Fibroblast of skin of abdomen (primary cell): ENCODE data around the gene RANGAP1. TPM values are rescaled to one million over a fixed set of nuclear protein-coding genes. Genes with fewer than 3 reads are reported as not detected.

Source experiments
- DNase-seq: peaks from one replicate; pipeline ENCODE4 v3.0.0-alpha.2; 2013
- polyA plus RNA-seq, 2 experiments: library from polyadenylated mRNA; unstranded; fragments of 120-200 nt; gene quantifications; one replicate each; pipeline ENCODE4 v1.2.1, GENCODE V29; 2013; ENCODE audit not compliant: insufficient read length in 2 of 2

RANGAP1 gene
- 46.0 TPM for polyA plus RNA-seq (2013, experiment 1 of 2; ENCODE audit: insufficient read length)
- polyA plus RNA-seq (2013, experiment 2 of 2; ENCODE audit: insufficient read length) = 47.2 TPM

GRCh38 chr22:41285820-41286638, at the start of gene RANGAP1:
TSS of gene RANGAP1 (minus strand) at chr22:41286187. CDS start at chr22:41281044, 5,143 bp downstream.
- DNase-seq = peak; percentile 98

- DNase-seq = no peak
These were observed 49.1 kb upstream of the RANGAP1 start for GRCh38 chr22:41334951-41335635.

GRCh38 chr22:41334215-41334614, 48.2 kb upstream of the RANGAP1 start:
- no peak for DNase-seq

DNA sequence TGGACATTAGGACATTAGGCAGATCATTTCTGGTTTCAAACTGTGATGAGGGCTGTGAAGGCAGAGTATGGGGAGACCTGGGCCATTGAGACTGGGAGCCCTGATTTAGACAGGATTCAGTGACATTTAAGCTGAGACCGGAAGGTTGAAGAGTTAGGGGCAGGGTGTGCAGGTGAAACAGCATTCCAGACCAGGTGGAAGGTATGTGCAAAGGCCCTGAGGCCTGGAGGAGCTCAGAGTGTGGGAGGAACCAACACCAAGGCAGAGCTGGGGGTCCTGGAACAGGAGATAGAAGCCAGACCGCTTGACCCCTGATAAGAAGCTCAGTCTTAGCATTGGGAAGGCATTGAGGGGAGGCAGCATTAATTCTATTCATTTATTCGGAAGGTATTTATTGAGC, 47.8 kb upstream of the RANGAP1 start:
- DNase-seq = no peak

DNA sequence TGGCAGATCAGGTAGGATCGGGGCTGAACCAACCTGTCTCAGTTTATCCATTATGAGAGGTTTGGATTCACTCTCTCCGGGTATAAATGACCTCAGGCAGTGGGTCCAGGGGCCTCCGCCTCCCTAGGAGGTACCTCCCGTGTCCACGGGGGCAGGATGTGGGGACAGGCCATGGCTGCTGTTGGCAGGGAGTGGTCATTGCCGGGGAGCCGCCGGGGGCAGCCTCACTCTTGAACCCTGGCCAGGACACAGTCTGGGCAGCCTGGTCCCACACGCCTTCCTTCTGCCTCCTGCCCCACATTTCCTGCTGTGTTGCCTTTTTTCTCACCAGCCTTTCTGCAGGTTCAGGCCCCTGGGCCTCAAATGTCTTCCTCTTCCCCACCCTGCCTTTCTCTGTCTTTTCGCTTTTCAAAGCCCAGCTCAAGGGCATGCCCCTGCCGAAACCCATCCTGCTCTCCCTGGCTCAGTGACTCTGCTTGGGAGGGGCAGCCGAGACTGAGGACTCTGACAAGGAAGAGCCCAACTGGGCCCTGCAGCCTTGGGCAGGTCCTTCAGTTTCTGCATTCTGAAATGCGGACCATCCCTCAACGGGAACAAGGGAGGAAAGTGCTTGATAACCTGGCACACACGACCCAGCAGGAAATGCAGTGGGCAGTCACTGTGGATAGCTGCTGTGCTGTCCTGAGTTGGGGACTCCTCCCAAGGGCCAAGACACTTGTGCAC, 46.4 kb upstream of the RANGAP1 start:
- no peak for DNase-seq

DNA sequence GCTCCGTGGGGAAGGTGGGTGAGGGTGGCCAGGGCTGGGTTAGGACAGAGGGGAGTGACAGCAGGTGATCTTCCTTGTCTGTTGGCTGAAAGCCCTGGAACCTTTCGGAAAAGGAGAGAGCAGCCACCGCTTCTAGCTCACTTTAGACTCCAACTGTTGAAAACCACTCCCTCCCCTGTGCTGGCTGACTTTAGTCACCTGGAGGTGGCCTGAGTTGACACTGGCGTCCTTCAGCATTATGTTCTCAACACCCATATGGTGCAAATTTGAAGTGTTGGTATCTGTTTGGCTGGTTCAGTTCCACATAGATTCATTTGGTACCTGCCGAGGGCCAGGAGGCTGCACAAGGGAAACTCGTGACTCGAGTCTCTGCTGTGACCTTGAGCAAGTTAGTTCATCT, 44.2 kb upstream of the RANGAP1 start:
- DNase-seq = no peak

DNA sequence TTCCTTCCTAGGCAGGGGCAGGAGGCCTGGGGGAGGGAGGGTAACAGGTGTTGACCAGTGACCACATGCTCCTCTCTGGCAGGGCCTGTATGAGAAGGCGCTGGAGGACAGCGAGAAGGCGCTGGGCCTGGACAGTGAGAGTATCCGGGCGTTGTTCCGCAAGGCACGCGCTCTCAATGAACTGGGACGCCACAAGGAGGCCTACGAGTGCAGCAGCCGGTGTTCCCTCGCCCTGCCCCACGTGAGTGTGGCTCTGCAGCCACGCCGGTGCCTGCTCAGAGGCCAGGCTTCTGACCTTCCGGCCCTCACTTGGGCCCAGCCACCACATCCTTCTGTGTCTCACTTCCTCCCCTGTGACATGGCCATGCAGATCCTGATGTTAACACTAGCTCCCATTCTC, 41.1 kb upstream of the RANGAP1 start:
- DNase-seq = no peak

- DNase-seq = no peak
These were observed 39.0 kb upstream of the RANGAP1 start for GRCh38 chr22:41324821-41325528.

DNA sequence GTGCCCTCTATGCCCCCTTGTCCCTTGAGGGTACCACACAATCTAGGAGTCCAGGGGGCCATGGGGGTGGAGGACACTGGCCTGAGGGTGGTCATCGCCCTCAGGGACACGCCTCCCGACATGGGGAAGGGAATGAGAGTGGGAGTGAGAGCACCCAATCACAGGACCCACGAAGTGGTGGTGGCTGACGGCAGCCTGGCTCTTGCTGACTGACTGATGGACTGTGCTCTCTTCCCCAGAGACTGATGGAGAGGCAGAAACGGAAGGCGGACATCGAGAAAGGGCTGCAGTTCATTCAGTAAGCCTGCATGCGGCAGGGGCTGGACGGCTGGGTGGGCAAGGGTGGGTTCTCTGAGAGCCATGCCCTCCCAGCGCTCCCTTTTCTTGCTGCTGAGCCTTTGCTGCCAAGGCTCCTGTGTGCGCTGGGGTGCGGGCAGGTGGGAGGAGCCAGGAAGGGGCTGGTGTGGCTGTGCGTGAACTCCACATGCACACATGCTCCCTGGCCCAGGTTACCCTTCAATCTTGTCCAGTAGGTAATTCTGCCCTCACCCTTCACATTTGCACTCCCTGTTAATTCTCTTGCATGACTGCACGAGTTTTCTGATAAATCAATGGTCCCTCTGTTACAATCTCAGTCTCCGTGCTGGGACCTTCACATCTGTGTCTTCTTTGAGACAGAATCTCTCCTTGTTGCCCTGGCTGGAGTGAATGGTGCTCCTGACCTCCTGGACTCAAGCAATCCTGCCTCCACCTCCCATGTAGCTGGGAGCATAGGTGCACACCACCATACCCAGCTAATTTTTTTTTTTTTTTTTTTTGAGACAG, 34.6 kb upstream of the RANGAP1 start:
- DNase-seq = no peak

- DNase-seq = no peak
These were observed 29.6 kb upstream of the RANGAP1 start for GRCh38 chr22:41315586-41315985.

- DNase-seq = no peak
These were observed 28.8 kb upstream of the RANGAP1 start for GRCh38 chr22:41314821-41315220.

GRCh38 chr22:41311487-41311886, 25.5 kb upstream of the RANGAP1 start:
- no peak for DNase-seq

DNA sequence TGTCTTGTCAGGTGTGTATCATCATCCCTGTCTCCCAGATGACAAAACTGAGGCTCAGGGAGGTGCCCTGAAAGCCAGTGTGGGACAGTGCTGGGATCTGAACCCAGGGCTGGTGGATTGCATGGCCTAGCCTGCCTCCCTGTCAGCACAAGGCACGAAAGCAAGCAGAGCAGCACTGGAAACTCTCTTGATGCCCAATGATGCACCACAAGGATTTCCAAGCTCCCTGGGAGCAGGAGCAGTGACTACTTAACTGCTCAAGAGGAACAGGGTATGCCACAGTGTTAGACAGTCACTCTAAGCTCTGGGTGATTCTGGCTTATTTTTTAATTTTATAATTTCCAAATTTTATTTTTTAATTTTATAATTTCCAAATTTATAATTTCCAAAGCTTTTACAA, 24.3 kb upstream of the RANGAP1 start:
- DNase-seq = no peak

DNA sequence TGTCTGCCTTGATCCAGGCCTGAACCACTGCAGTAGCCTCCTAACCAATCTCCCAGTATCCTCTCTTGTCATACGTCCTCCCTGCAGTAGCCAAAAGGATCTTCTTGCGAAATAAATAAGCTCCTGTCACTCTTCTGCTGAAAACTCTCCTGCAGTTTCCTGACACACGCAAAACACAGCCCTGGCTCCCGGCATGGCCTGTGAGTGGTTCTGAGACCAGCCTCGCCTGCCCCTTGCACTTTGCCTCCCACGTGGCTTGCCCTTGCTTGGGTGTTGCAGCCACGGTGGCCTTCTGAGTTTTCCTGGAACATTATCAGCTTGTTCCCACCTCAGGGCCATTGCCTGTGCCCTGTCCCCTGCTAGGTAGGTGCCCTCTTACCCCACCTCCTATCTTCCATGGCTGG, 22.6 kb upstream of the RANGAP1 start:
- no peak for DNase-seq

- peak; percentile 56 for DNase-seq
These were observed 22.1 kb upstream of the RANGAP1 start for GRCh38 chr22:41308054-41308453.

- peak; percentile 65 for DNase-seq
These were observed 19.7 kb upstream of the RANGAP1 start for GRCh38 chr22:41305646-41306045.

GRCh38 chr22:41302811-41303210, 16.8 kb upstream of the RANGAP1 start:
- DNase-seq = no peak

- no peak for DNase-seq
These were observed 16.2 kb upstream of the RANGAP1 start for GRCh38 chr22:41302021-41302767.

- DNase-seq = peak; percentile 82
These were observed 15.4 kb upstream of the RANGAP1 start, which contains the start of gene ZC3H7B for GRCh38 chr22:41301085-41302020. TSS of gene ZC3H7B (plus strand) at chr22:41301525. CDS start at chr22:41320661, 19,136 bp downstream.

GRCh38 chr22:41300661-41301060, 14.7 kb upstream of the RANGAP1 start:
- DNase-seq = no peak
